Nucleus accumbens (tissue), 56 donors: Measurements from ENCODE around the gene UBE4A.
"Not testable (repeated sequence)": the region's sequence is repeated elsewhere in the genome, so short reads cannot be mapped to it uniquely, and the experiment has no call there.

Source experiments
- DNase-seq, 56 donors: peaks; one replicate each; lab custom pipeline; 2025; lab: John Stamatoyannopoulos, UW

Gene UBE4A

DNA sequence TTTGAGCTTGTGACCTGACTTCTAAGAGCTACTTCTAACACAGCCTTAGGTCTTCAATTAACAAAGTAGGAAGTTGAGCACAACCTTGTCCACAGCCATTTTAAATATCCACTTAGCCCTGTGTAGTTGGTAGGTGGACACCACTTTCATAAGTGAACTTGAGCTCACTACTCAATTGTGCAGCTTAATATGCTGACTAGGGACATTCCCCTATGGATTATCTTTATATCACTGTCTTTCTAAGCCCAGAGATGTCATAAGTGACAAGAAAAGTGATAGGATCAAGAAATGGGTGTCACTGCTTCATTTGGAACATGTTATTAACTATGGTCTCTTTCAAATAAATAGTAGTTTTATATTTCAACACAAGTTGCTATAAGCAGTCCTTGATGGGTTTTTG, 38.0 kb downstream of the UBE4A start:
- DNase-seq: no peak

DNA sequence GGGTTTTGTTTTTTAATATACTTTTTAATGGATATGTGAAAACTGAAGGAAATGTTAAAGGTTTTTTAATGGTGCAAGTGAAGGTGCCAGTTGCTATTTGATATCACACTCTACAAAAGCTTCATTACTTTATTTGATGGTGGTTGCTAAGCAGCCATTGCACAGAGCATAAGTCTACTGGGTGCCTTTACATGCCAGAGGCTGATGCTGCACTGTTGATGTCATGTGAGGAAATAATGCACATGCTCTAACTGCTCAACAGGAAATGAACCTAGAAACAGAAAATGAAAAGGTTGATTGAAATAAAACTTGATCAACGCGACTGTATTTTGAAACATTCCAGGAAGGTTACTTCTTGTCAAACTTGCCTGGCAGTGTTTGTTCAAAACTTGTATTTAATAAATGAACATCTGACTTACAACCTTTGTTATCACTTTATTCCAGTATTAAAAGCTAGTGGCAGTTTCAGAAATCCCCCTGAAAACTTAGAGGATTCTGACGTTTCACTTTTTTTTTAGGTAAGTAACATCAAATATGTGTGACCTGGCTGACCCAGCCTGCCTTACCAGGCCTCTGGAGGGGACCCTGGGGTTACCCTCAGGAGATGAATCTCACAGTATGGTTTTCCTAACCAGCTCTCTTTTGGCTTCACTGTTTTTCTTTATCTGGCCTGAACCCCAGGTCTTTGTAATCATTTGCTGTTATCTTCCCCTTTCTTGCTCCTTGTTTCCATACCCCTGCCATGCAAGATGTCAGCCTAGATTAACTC, 39.6 kb downstream of the UBE4A start:
- no peak for DNase-seq

DNA sequence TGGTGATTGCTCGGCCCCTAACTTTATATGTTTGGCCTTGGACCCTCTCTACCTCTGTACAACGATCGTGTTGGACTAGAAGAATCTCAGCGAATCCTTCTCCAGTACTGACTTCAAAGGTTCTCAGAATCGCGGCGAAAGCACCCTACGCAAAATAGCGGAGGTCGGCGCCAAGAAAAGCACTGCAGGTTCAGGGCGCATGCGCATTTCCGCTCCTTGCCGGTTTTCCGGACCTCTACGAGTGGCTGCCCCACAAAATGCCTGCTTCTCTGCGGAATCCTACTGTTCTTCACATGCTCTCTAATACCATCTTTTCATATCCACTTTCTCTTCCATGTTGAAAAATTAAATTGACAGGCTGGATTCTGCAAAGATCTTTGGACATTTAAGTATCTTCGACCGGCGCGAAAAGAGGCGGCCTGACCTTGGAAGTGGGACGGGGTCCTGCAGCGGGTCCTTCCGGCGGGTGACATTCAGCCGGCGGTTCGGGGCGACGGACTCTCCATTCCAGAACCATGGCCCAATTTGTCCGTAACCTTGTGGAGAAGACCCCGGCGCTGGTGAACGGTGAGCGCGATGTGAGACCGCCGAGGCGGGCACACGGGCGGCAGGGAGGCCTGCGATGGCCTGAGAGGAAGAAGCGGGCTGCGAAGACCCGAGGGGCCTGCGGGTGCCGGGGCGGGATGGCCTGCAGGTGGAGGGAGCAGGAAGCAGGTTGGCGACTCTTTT, 41.9 kb downstream of the UBE4A start, which contains the start of gene ATP5MG:
ATP5MG (plus strand) TSS at position 456 of the 729 bp plus-strand sequence; CDS start at position 516, 60 bp downstream.
- peak in 55 of 56 donors; percentile 25 to 95 (median 87) for DNase-seq

DNA sequence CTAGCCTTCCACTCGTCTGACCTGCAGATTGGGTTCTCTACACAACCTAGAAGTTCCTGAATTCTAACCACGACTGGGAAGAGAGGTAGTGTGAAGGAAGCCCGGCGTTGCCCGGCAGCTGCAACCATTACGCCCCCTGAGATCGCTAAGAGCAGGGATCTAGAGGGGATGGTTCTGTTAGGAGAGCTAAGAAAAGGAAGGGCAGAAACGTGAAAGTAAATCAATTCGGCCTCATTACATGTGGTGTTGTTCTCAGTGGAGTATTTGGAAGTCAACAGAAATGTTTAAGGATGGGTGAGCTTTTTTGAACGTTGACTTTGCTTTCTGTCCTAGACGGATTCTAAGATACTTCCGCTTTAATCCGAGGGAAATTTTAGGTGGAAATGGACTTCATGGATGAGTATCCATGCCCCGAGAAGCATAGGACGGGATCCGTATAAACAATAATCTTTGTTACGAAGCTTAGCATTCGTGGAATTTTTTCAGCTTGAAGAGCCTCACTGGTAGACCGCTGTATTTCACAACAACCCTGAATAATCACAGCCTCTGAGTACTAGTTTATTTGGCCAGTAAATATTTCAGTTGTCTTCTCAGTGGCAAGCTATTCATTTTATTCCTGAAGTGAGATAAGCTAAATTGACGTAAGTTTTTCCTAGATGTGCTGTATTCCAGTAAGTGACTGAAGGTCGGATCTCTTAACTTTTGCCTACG, 42.6 kb downstream of the UBE4A start:
- no peak for DNase-seq

DNA sequence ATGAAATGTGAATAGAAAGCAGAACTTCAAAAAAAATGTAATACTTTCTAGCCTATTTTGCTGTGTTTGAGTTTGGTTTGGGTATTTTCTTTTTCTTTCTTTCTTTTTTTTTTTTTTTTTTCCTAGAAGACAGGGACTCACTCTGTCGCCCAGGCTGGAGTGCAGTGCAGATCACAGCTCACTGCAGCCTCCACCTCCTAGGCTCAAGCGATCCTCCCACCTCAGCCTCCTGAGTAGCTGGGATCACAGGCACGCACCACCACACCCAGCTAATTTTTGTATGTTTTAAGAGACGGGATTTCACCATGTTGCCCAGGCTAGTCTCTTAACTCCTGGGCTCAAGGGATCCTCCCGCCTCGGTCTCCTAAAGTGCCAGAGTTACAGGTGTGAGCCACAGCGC, 43.2 kb downstream of the UBE4A start:
- not testable (repeated sequence) for DNase-seq

DNA sequence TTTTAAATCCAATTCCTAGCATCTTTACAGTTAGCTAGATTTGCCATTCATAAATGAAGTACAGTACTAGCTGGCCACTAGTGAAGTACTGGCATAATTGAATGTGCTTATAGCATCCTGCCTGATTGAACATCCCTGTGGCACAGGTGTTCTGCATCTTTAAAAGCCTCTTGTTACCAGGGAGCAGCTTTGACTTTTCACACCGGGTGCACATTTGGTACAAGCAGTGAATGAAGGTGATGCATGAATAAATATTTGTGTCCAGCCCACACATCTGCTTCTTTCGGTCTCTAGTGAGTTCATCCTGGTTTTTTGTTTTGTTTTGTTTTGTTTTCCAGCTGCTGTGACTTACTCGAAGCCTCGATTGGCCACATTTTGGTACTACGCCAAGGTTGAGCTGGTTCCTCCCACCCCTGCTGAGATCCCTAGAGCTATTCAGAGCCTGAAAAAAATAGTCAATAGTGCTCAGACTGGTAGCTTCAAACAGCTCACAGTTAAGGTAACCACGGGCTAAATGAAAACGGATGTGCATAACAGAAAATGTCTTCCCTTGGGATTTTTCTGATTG, 47.3 kb downstream of the UBE4A start:
- peak in 2 of 56 donors; percentile 17 to 48 for DNase-seq

DNA sequence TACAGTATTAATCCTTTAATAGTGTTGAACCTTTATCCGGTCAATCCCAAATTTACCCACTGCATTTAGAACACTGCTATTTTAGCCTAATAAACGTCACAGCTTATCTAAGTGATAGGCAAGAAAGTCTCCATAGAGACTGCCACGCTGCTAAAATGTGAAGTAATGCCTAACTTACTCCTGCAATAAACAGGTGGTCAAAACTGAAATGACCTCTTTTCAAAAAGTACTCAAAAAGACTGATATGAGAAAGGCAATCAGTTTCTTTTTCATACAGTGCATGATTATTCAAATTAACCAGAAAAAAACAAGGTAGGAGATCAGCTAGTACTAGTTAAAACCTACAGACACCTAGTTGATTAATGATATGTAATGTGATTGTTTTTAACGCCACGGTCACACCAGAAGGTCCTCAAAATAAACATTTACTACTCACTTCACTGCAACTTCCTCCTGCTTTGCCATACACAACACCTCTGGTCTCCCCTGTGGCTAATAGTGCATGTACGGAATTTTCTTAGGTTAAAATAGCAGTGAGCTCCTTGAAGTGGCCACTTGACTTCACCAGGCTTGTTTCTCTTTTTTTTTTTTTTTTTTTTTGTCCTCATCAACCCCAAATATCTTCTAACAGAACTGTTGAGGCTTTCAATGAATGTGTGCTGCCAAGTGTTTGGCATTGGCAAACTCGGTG, 50.8 kb downstream of the UBE4A start:
- DNase-seq: no peak

DNA sequence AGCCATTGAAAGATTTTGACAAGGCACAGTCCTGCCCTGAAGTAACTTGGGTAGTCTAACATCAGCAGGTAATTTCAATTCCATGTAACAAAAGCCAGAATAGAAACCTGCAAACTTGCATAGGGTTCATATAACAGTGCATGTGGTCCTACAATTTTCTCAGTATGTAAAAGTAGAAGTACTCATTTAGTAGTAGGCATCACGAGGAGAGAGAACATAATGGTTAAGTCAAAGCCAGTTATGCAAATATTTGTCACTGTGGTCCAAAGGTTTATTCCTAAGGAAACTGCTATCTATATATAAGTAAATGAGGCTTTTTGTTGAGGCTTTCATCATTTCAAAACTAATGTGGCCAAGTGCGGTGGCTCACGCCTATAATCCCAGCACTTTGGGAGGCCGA, 52.1 kb downstream of the UBE4A start:
- no peak for DNase-seq

DNA sequence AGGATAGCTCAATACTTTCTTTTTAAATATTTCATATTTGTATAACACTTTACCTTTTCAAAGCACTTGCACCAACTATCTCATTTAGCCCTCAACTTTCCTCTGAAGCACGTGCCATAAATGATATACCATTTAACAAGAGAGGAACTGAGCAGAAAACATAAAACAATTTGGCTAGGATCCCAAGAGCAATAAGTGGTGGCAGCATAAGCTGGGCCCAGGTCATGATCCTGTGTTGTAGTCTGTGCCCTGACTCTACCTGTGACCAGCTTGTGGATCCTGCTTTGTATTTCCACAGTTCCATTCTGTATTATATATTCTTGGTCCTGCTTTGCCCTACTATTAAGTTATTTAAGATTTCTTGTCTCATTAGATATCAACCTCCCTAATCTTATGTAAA, 53.5 kb downstream of the UBE4A start:
- DNase-seq: no peak

DNA sequence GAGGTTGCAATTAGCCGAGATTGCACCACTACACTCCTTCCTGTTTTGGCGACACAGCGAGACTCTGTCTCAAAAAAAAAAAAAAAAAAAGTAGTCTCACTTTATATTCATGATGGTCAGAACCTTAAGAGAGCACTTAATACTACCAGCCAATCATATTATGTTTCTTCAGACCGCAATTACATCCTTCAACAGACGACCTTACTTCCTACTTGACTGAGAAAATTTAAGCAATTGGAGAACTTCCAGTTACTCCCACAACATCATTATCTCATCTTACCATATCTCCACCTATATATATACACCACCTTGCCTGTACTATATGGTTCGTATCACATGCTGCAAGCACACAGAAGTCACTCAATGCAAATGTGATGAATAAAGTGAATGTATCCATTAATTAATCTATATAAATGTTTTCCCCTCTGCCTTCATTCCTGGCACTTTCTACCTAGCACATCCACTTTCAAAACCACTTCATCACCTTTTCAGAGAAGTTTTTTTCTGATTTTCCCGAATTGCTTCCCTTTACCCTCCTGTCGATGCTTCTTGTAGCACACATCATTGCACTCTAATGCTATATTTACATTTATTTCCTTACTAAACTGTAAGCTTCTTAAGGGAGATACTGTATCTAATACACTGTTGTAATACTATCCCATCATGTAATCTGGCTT, 55.8 kb downstream of the UBE4A start:
- DNase-seq: no peak

DNA sequence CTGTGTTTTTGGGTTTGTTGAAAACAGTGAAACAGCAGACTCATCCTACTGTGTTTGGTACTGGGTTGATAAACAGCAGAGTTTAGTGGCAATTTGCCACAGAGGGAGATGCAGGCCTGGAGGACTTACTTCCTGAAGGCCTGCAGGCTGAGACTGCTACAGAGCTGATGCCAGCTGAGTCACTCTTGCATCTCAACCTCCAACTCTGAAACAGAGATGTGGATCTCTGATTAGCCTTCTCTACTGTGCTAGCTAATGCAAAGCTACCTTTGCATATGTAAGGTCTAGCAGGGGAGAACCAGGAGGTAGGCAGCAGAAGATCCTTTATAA, 56.3 kb downstream of the UBE4A start:
- DNase-seq: peak in 1 of 56 donors; percentile 31

DNA sequence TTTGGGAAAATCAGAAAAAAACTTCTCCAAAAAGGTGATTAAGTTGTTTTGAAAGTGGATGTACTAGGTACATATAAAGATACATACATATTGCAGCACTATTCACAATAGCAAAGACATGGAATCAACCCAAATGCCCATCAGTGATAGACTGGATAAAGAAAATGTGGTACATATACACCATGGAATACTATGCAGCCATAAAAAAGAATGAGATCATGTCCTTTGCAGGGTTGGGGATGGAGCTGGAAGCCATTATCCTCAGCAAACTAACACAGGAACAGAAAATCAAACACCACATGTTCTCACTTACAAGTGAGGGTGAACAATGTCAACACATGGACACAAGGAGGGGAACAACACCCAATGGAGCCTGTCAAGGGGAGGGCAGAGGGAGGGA, 57.5 kb downstream of the UBE4A start:
- not testable (repeated sequence) for DNase-seq

DNA sequence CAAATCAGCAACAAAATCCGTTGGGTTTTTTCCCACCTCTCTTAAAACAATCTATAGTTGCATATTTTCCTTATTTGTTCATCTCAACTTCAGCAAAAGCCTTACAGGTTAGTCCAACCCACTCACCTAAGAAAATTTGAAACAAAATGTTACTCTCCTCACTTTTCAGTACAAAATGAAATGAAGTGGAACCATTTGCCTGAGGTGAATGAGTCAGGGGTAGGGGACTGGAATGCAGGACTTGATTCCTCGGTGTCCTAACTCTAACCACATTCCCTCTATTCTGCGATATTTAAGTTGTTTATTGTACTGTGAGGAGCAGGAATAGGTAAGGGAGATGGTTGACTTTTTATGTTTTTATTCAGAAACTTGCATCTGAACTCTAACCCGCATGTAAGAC, 58.4 kb downstream of the UBE4A start:
- DNase-seq: no peak

DNA sequence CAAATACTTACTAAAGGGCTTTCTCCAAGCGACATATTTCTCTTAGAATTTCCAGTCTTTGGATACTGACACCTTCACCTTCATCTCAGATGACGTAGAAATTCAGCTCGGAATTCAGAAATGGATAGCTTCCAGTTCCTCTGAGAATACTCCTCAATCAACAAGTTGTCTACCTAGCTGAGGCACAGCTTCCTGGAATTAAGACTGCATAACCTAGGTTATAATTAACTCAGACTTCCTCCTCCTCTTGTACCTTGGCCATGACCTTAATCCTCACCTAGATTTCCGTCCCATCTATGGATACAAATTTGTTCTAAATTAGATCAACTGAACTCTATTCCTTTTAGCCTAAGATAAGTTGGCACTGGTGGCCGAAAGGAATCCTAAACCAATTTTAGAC, 59.4 kb downstream of the UBE4A start:
- DNase-seq: no peak

DNA sequence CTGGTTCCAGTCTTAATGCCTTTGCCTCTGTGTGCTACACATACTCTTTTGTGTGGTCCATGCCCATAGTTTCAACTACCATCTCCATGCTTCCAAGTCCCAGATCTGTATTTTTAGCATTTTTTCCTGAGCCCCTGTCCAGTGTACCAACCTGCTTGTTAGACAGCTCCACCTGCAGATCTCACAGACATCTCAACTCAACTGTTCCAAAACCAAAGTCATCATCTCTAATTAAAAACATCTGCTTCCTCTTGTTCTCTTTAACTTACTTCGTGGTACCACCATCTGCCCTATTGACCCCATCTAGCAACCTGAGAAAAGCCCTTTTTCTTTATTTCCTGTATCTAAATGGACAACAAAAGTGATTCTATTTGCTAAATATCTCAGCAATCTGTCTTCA, 68.3 kb downstream of the UBE4A start:
- no peak for DNase-seq

DNA sequence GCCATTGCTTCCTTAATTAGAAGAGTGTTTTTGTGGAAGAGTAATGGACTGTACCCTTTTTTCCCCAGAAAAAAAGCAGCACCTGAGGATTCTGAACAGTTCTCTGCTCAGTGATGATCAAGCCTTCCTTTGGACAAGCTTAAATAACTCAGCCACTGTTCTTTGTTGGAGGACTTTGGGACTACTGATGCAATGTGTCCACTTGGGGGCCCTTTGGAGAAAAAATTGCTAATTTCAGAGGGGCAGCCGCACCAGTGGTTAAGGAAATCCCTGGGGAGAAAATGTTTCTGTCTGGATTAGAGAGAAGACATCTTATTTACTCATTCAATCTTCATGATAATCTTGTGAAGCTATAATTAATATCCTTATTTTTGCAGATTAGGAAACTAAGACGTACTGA, 71.6 kb downstream of the UBE4A start:
- no peak for DNase-seq

DNA sequence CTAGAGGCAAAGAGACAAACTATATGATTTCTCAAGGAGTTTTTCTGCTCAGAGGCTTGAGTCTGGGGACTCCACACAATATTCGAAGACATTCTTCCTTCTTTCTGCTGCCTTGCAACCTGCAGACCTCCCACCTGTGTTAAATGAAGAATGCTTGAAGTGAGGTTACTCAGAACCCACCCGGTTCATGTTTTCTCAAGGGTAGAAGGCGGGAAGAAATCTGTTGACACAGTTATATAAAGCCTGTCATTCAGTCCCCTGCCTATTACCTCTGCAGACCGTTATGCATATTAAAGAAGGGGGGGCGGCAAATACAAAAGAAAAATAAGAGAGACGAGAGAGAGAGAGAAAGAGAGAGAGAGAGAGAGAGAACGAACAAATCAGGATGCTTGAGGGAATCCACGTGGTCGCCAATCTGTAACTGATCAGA, 74.7 kb downstream of the UBE4A start:
- peak in 4 of 56 donors; percentile 24 to 71 (median 56) for DNase-seq

DNA sequence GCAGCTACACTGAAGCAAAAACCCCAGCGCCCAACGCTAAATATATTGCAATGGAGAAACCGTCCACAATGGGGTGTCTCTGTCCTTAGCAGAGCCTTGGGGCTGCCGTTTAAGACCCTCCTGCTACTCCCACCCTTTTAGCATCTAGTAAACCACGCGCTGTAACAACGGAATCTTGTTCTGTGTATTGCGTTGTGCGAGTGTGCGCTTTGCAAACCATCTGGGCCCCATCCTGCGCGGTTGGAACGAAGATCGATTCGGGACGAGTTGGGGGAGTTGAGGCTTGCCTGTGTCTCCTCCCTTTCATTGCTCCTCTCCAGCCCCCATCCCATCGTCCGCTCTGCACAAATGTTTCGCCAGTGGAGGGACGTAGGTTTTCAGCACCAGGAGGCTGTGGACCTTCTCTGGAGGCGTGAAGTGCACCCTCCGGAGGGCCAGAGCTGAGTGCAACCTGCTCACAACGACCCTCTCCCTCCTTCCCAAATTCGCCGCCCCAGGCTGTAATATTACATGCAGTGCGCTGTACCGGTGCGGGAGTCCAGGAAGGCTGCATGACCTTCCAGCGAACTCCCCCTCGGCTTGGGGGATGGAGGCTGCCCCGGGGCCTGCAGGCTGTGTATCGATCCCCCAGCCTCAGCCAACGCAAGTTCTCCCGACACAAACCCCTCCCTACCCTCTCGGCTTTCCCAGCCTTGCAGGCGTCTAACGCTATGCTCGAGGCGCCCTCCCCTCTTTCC, 75.3 kb downstream of the UBE4A start:
- DNase-seq: peak in 38 of 56 donors; percentile 17 to 85 (median 46)

DNA sequence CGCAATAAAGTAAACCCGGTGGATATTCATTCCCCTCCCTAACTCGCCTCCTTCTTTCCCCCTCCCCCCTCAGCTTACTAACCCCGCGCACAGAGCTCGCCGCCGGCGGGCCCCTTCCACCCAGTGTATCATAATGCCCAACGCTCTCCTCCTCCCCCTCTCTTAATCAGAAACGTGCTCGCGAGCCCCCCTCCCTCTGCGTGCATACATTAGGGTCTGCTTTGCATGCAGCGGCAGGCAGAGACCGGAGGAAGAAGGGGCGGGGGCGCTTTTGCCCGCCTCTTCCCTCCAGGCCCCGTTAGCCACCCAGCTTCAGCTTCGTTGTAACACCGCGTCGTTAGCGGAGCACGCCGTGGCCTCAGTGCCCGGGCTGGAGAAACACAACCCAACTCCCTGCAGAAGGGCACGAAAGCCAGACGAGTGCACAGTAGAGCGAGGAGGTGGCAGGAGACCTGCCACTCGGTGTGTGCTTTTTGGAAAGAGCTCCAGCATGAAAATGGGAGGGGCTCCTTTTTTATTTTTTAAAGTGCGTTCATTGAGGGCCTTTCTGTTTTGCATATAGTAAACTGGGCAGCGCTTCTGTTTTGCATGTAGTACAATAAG, 76.0 kb downstream of the UBE4A start:
- DNase-seq: peak in 38 of 56 donors; percentile 24 to 84 (median 62)
